ENCODE data around the gene TRIM17. TPM values are rescaled to one million over a fixed set of nuclear protein-coding genes. Genes with fewer than 3 reads are reported as not detected.
A peak's percentile ranks its signal among the peaks of the same experiment; 100 is the strongest.

TRIM17 gene
- total and polyA plus RNA-seq, 2 of the 13 experiments (the other 11 are each of a cell fraction or from before 2014, with no cell fraction given): 0.32 to 0.64 TPM

- FAIRE-seq: no peak
- Histone ChIP-seq H3K4me1 (ENCODE audit: insufficient read depth, low read length) (peaks cover 28% of the 10 kb centered on the region), H3K4me2 (ENCODE audit: low read depth, low read length) (no peak overlapping the region), H3K9me3 (ENCODE audit: low read length) (no peaks in the 10 kb centered on the region), H3K9ac (ENCODE audit: insufficient read depth, low read depth, low read length) (no peak overlapping the region), H4K20me1 (ENCODE audit: insufficient read depth, low read length) (no peaks in the 10 kb centered on the region), H3K36me3 (replicated peaks in 1 of 2; ENCODE audit: control insufficient read depth in 1 of 2, insufficient read depth in 2 of 2, low read length in 2 of 2) (no peaks in the 10 kb centered on the region), H3K79me2 (ENCODE audit: insufficient read depth, low read length) (no peaks in the 10 kb centered on the region), H3K4me3 (replicated peaks in 1 of 3; ENCODE audit: insufficient read depth in 1 of 3, low read depth in 2 of 3, low read length in 3 of 3) (no peak overlapping the region), H3K27ac (ENCODE audit: extremely low read length, insufficient read depth, low read length) (no peak overlapping the region), H3K27me3 (ENCODE audit: control insufficient read depth in 1 of 2, insufficient read depth in 2 of 2, low read length in 2 of 2) (no peaks in the 10 kb centered on the region), H2AFZ (ENCODE audit: low read length) (no peak overlapping the region)
- ChIA-PET POLR2A (no interaction called here), CTCF (ENCODE audit: low intra/inter-chr PET ratio, low total read pairs) (no interaction called here)
- ATAC-seq: no peak
- intact Hi-C loops (cut with micrococcal nuclease; ENCODE audit: unreplicated experiment) (loop anchor here (10.0 kb wide), 1 partner anchor 971 kb away; no protein-coding TSS in a partner anchor), in situ Hi-C loops (cut with HindIII; ENCODE audit: extremely low pct_ligation_motif_present, low pct_unique_long_range_greater_than_20kb) (no loop called here)
- TF ChIP-seq ADNP (CRISPR knock-in tag; IDR thresholded peaks at IDR 0.05) (no peak), POLR2AphosphoS2 (IDR thresholded peaks at IDR 0.05; ENCODE audit: low read depth, low read length) (no peak)
- DNase-seq (ENCODE audit: low spot score): no peak
- no TSS peak for BruUV-seq (replicated peaks)
- WGBS (ENCODE audit: low lambda C conversion rate): 0% methylated on average over 1 of the region's 1 CpG
These were observed 39.1 kb upstream of the TRIM17 start for GRCh38 chr1:228455715-228456114.

- in situ Hi-C loops (cut with HindIII; ENCODE audit: extremely low pct_ligation_motif_present, low pct_unique_long_range_greater_than_20kb) (no loop called here), intact Hi-C loops (cut with micrococcal nuclease; ENCODE audit: unreplicated experiment) (loop anchor here (10.0 kb wide), 1 partner anchor 969 kb away; no protein-coding TSS in a partner anchor)
- H3K4me1 ChIP-seq (ENCODE audit: insufficient read depth, low read length): peaks cover 28% of the 10 kb centered on the region
- POLR2A ChIA-PET: no interaction called here
- H3K9ac ChIP-seq (ENCODE audit: insufficient read depth, low read depth, low read length): no peak overlapping the region
- H2AFZ ChIP-seq (ENCODE audit: low read length): no peak overlapping the region
- H4K20me1 ChIP-seq (ENCODE audit: insufficient read depth, low read length): no peaks in the 10 kb centered on the region; the same call in 1 of the 2 replicates
- DNase-seq (ENCODE audit: low spot score) (no peak), FAIRE-seq (no peak), ATAC-seq (peak; percentile 45)
- no peaks in the 10 kb centered on the region for H3K79me2 ChIP-seq (ENCODE audit: insufficient read depth, low read length)
- H3K4me3 ChIP-seq (replicated peaks in 1 of 3; ENCODE audit: insufficient read depth in 1 of 3, low read depth in 2 of 3, low read length in 3 of 3): no peak overlapping the region
- no peaks in the 10 kb centered on the region for H3K36me3 ChIP-seq (replicated peaks in 1 of 2; ENCODE audit: control insufficient read depth in 1 of 2, insufficient read depth in 2 of 2, low read length in 2 of 2)
- no peak overlapping the region for H3K27ac ChIP-seq (ENCODE audit: extremely low read length, insufficient read depth, low read length)
- CTCF ChIA-PET (ENCODE audit: low intra/inter-chr PET ratio, low total read pairs): no interaction called here
- no peaks in the 10 kb centered on the region for H3K27me3 ChIP-seq (ENCODE audit: control insufficient read depth in 1 of 2, insufficient read depth in 2 of 2, low read length in 2 of 2)
- 0% methylated on average over 1 of the region's 1 CpG for WGBS (ENCODE audit: low lambda C conversion rate)
- TF ChIP-seq ZHX1 (CRISPR knock-in tag; IDR thresholded peaks at IDR 0.05; ENCODE audit: low read depth) (no peak), HNF4A (CRISPR knock-in tag; IDR thresholded peaks at IDR 0.05) (peak; percentile 57)
- H3K4me2 ChIP-seq (ENCODE audit: low read depth, low read length): no peak overlapping the region
- BruUV-seq (replicated peaks): no TSS peak
- H3K9me3 ChIP-seq (ENCODE audit: low read length): no peaks in the 10 kb centered on the region
These were observed 37.6 kb upstream of the TRIM17 start for GRCh38 chr1:228454238-228454637.
